ENCODE results near the gene SERPINB6. TPM values are rescaled to one million over a fixed set of nuclear protein-coding genes. Genes with fewer than 3 reads are reported as not detected.

The SERPINB6 gene
- total RNA-seq, 1 experiment from 2014 or later, result 169 TPM

- H3K4me3 ChIP-seq, result no peak overlapping the region
- no peaks in the 10 kb centered on the region for H3K9me3 ChIP-seq (ENCODE audit: insufficient read depth, low read depth)
- no peaks in the 10 kb centered on the region for H4K20me1 ChIP-seq (ENCODE audit: insufficient read depth)
- ChIA-PET CTCF (no interaction called here), POLR2A (ENCODE audit: unreplicated experiment) (interaction anchor here (0.6 kb wide), 1 partner anchor 132 kb away, joined by 9 read pairs; no protein-coding TSS in a partner anchor)
- no peaks in the 10 kb centered on the region for H3F3A ChIP-seq (ENCODE audit: insufficient read depth, low read depth)
- DNase-seq, result no peak
- H3K4me2 ChIP-seq, result no peak overlapping the region
- H3K27me3 ChIP-seq (ENCODE audit: insufficient read depth, low read depth), result no peaks in the 10 kb centered on the region
- H3K9me2 ChIP-seq (ENCODE audit: insufficient read depth), result no peaks in the 10 kb centered on the region
- no peaks in the 10 kb centered on the region for H3K4me1 ChIP-seq (replicated peaks; ENCODE audit: insufficient read depth)
- intact Hi-C loops (cut with micrococcal nuclease; ENCODE audit: unreplicated experiment), result no loop called here
- H3K79me2 ChIP-seq (ENCODE audit: low read depth), result no peaks in the 10 kb centered on the region
- no peaks in the 10 kb centered on the region for H3K36me3 ChIP-seq (ENCODE audit: low read depth)
- no peak overlapping the region for H2AFZ ChIP-seq
- no peak overlapping the region for H3K27ac ChIP-seq
- BruUV-seq (replicated peaks), result no TSS peak
- TF ChIP-seq CTCF (conservative IDR thresholded peaks at IDR 0.05), result no peak
- no peak for TF ChIP-seq EZH2 (IDR thresholded peaks at IDR 0.05; ENCODE audit: low read depth)
Observed at GRCh38 chr6:2938632-2939083, 32.7 kb downstream of the SERPINB6 start.

GRCh38 chr6:2938004-2938631 lies 33.2 kb downstream of the SERPINB6 start:
- no peaks in the 10 kb centered on the region for H3K36me3 ChIP-seq (ENCODE audit: low read depth)
- H3K79me2 ChIP-seq (ENCODE audit: low read depth), result no peaks in the 10 kb centered on the region
- no peaks in the 10 kb centered on the region for H4K20me1 ChIP-seq (ENCODE audit: insufficient read depth)
- H3K27ac ChIP-seq, result no peak overlapping the region
- H3K4me3 ChIP-seq, result no peak overlapping the region
- no peak overlapping the region for H3K4me2 ChIP-seq
- DNase-seq, result no peak
- intact Hi-C loops (cut with micrococcal nuclease; ENCODE audit: unreplicated experiment), result no loop called here
- no peaks in the 10 kb centered on the region for H3K9me2 ChIP-seq (ENCODE audit: insufficient read depth)
- no peaks in the 10 kb centered on the region for H3K9me3 ChIP-seq (ENCODE audit: insufficient read depth, low read depth)
- POLR2A ChIA-PET (ENCODE audit: unreplicated experiment), result interaction anchor here (0.6 kb wide), 1 partner anchor 132 kb away, joined by 9 read pairs; no protein-coding TSS in a partner anchor
- BruUV-seq (replicated peaks), result no TSS peak
- CTCF ChIA-PET, result no interaction called here
- no peaks in the 10 kb centered on the region for H3F3A ChIP-seq (ENCODE audit: insufficient read depth, low read depth)
- no peaks in the 10 kb centered on the region for H3K27me3 ChIP-seq (ENCODE audit: insufficient read depth, low read depth)
- no peak for TF ChIP-seq EZH2 (IDR thresholded peaks at IDR 0.05; ENCODE audit: low read depth)
- TF ChIP-seq CTCF (conservative IDR thresholded peaks at IDR 0.05), result no peak
- H2AFZ ChIP-seq, result no peak overlapping the region
- no peaks in the 10 kb centered on the region for H3K4me1 ChIP-seq (replicated peaks; ENCODE audit: insufficient read depth)

GRCh38 chr6:2937627-2938003 lies 33.8 kb downstream of the SERPINB6 start:
- no TSS peak for BruUV-seq (replicated peaks)
- Histone ChIP-seq H3K27ac (no peak overlapping the region), H3K4me1 (replicated peaks; ENCODE audit: insufficient read depth) (no peaks in the 10 kb centered on the region), H3K27me3 (ENCODE audit: insufficient read depth, low read depth) (no peaks in the 10 kb centered on the region), H3K4me2 (no peak overlapping the region), H2AFZ (no peak overlapping the region), H3K9me3 (ENCODE audit: insufficient read depth, low read depth) (no peaks in the 10 kb centered on the region), H3K4me3 (no peak overlapping the region), H3K36me3 (ENCODE audit: low read depth) (no peaks in the 10 kb centered on the region), H3K9me2 (ENCODE audit: insufficient read depth) (no peaks in the 10 kb centered on the region), H4K20me1 (ENCODE audit: insufficient read depth) (no peaks in the 10 kb centered on the region), H3K79me2 (ENCODE audit: low read depth) (no peaks in the 10 kb centered on the region), H3F3A (ENCODE audit: insufficient read depth, low read depth) (peaks cover 4% of the 10 kb centered on the region; the same call in 1 of the 2 replicates)
- intact Hi-C loops (cut with micrococcal nuclease; ENCODE audit: unreplicated experiment), result no loop called here
- ChIA-PET CTCF (no interaction called here), POLR2A (ENCODE audit: unreplicated experiment) (no interaction called here)
- no peak for TF ChIP-seq EZH2 (IDR thresholded peaks at IDR 0.05; ENCODE audit: low read depth)
- TF ChIP-seq CTCF (conservative IDR thresholded peaks at IDR 0.05), result no peak
- no peak for DNase-seq
